H9 (cell line): ENCODE results near the gene ZNF292. TPM values are rescaled to one million over a fixed set of nuclear protein-coding genes. Genes with fewer than 3 reads are reported as not detected.

Experiments
- DNase-seq: peaks from one replicate; pipeline ENCODE4 v3.0.0-alpha.2; 2017
- H2AFZ ChIP-seq: one replicate; pipeline ENCODE4 v1.6.1; 2013; ENCODE audit warnings: mild to moderate bottlenecking, low read length, control low read depth, moderate library complexity
- H2AK5ac ChIP-seq: 2 replicates; pipeline ENCODE4 v1.6.1; 2013; ENCODE audit warnings: low read length, control low read depth, mixed read lengths; ENCODE audit not compliant: insufficient read length
- H2BK120ac ChIP-seq: one replicate; pipeline ENCODE4 v1.6.1; 2013; ENCODE audit warnings: low read depth, mild to moderate bottlenecking, low read length, control low read depth, inconsistent platforms; ENCODE audit not compliant: poor library complexity, severe bottlenecking
- H2BK12ac ChIP-seq: 2 replicates; pipeline ENCODE4 v1.6.1; 2013; ENCODE audit warnings: low read length, control low read depth, mixed read lengths, low read depth; ENCODE audit not compliant: insufficient read length
- H2BK15ac ChIP-seq: 2 replicates; pipeline ENCODE4 v1.6.1; 2013; ENCODE audit warnings: low read depth, low read length, control low read depth
- H2BK20ac ChIP-seq: one replicate; pipeline ENCODE4 v1.6.1; 2013; ENCODE audit warnings: low read depth, mild to moderate bottlenecking, low read length, control low read depth, inconsistent platforms; ENCODE audit not compliant: poor library complexity, severe bottlenecking
- H2BK5ac ChIP-seq: 2 replicates; pipeline ENCODE4 v1.6.1; 2013; ENCODE audit warnings: low read length, control low read depth, mixed read lengths; ENCODE audit not compliant: insufficient read length
- H3K14ac ChIP-seq: 2 replicates; pipeline ENCODE4 v1.6.1; 2013; ENCODE audit warnings: low read length, control low read depth; ENCODE audit not compliant: insufficient read depth
- H3K18ac ChIP-seq: 2 replicates; pipeline ENCODE4 v1.6.1; 2013; ENCODE audit warnings: low read depth, mild to moderate bottlenecking, mixed read lengths, low read length, control low read depth; ENCODE audit not compliant: insufficient read length
- H3K23ac ChIP-seq: 2 replicates; pipeline ENCODE4 v1.6.1; 2013; ENCODE audit warnings: low read length, control low read depth, mixed read lengths, low read depth; ENCODE audit not compliant: insufficient read length
- H3K23me2 ChIP-seq: 2 replicates; pipeline ENCODE4 v1.6.1; 2013; ENCODE audit warnings: low read depth, mild to moderate bottlenecking, mixed read lengths, low read length, control low read depth; ENCODE audit not compliant: insufficient read length, poor library complexity, severe bottlenecking
- H3K27ac ChIP-seq: 2 replicates; pipeline ENCODE4 v1.5.1; 2013; ENCODE audit warnings: low read length, control low read depth, mixed read lengths, low read depth; ENCODE audit not compliant: insufficient read length
- H3K27me3 ChIP-seq: 2 replicates; pipeline ENCODE4 v1.6.1; 2013; ENCODE audit warnings: low read length, control low read depth, inconsistent platforms; ENCODE audit not compliant: insufficient read depth
- H3K4ac ChIP-seq: 2 replicates; pipeline ENCODE4 v1.6.1; 2013; ENCODE audit warnings: low read depth, mild to moderate bottlenecking, control low read depth, inconsistent platforms, low read length, moderate library complexity
- H3K4me1 ChIP-seq: 2 replicates; pipeline ENCODE4 v1.6.1; 2013; ENCODE audit warnings: low read length, control low read depth, inconsistent platforms; ENCODE audit not compliant: insufficient read depth
- H3K4me2 ChIP-seq: 2 replicates; pipeline ENCODE4 v1.6.1; 2013; ENCODE audit warnings: low read length, control low read depth, mixed read lengths; ENCODE audit not compliant: insufficient read length, insufficient read depth
- H3K56ac ChIP-seq: 2 replicates; pipeline ENCODE4 v1.6.1; 2013; ENCODE audit warnings: low read depth, mild to moderate bottlenecking, mixed read lengths, low read length, control low read depth; ENCODE audit not compliant: insufficient read length
- H3K79me1 ChIP-seq: 2 replicates; pipeline ENCODE4 v1.6.1; 2013; ENCODE audit warnings: low read depth, mild to moderate bottlenecking, moderate library complexity, low read length, control low read depth, inconsistent platforms; ENCODE audit not compliant: insufficient read depth, poor library complexity, severe bottlenecking
- H3K79me2 ChIP-seq: 2 replicates; pipeline ENCODE4 v1.6.1; 2013; ENCODE audit warnings: low read length, control low read depth, inconsistent platforms; ENCODE audit not compliant: insufficient read depth
- H3K9ac ChIP-seq: 2 replicates; pipeline ENCODE4 v1.6.1; 2013; ENCODE audit warnings: low read length, control low read depth, mixed read lengths; ENCODE audit not compliant: insufficient read length; ENCODE audit errors: extremely low read depth
- H3K9me3 ChIP-seq: one replicate; pipeline ENCODE4 v1.6.1; 2013; ENCODE audit warnings: low read depth, low read length, inconsistent platforms; ENCODE audit not compliant: control insufficient read depth
- H3T11ph ChIP-seq: one replicate; pipeline ENCODE4 v1.6.1; 2013; ENCODE audit warnings: mild to moderate bottlenecking, low read length, control low read depth, inconsistent platforms
- H4K20me1 ChIP-seq: one replicate; pipeline ENCODE4 v1.6.1; 2013; ENCODE audit not compliant: control insufficient read depth, insufficient read length, insufficient read depth
- H4K5ac ChIP-seq: 2 replicates; pipeline ENCODE4 v1.6.1; 2013; ENCODE audit warnings: low read depth, mild to moderate bottlenecking, mixed read lengths, low read length, control low read depth; ENCODE audit not compliant: insufficient read length
- H4K8ac ChIP-seq: replicated peaks from 2 replicates; pipeline ENCODE4 v1.6.1; 2013; ENCODE audit warnings: low read length, control low read depth, mixed read lengths, low read depth; ENCODE audit not compliant: insufficient read length
- H4K91ac ChIP-seq: 2 replicates; pipeline ENCODE4 v1.6.1; 2013; ENCODE audit warnings: low read depth, mild to moderate bottlenecking, moderate library complexity, mixed read lengths, low read length, control low read depth; ENCODE audit not compliant: insufficient read length
- H3K27ac Mint-ChIP-seq, 3 experiments: 2 replicates in 2 of 3; 3 replicates in 1 of 3; pipeline ENCODE4 v1.8.0; 2020 to 2021; ENCODE audit warnings: mixed read lengths in 3 of 3, mild to moderate bottlenecking in 1 of 3, moderate library complexity in 1 of 3
- H3K27me3 Mint-ChIP-seq: 2 replicates; pipeline ENCODE4 v1.8.0; 2021; ENCODE audit warnings: low read depth, mild to moderate bottlenecking, moderate library complexity, mixed read lengths
- H3K36me3 Mint-ChIP-seq, 3 experiments: 2 replicates in 2 of 3; 3 replicates in 1 of 3; pipeline ENCODE4 v1.8.0; 2020 to 2021; ENCODE audit warnings: low read depth in 3 of 3, mixed read lengths in 3 of 3; ENCODE audit not compliant: insufficient read depth in 1 of 3
- H3K4me1 Mint-ChIP-seq, 2 experiments: 2 replicates each; pipeline ENCODE4 v1.8.0; 2020; ENCODE audit warnings: mixed read lengths in 2 of 2
- H3K4me3 Mint-ChIP-seq, 2 experiments: 2 replicates in 1 of 2; 3 replicates in 1 of 2; pipeline ENCODE4 v1.8.0; 2020 to 2021; ENCODE audit warnings: mild to moderate bottlenecking in 2 of 2, mixed read lengths in 2 of 2, moderate library complexity in 1 of 2
- H3K9me3 Mint-ChIP-seq, 2 experiments: 2 replicates in 1 of 2; 3 replicates in 1 of 2; pipeline ENCODE4 v1.8.0; 2020; ENCODE audit warnings: mild to moderate bottlenecking in 2 of 2, mixed read lengths in 2 of 2, moderate library complexity in 1 of 2
- CTCF ChIP-seq: fragments of 200-600 bp; sonication (generic); conservative IDR thresholded peaks from 3 replicates; pipeline ENCODE4 v1.8.0; 2021; ENCODE audit warnings: antibody characterized with exemption, mild to moderate bottlenecking
- WGBS: extraction: QIAGEN DNeasy Blood & Tissue Kit; methylation state at CpG from one replicate; pipeline ENCODE4 v1.1.7; 2013; ENCODE audit warnings: missing lambda C conversion rate, low lambda C conversion rate, mixed read lengths; ENCODE audit not compliant: insufficient read length; ENCODE audit errors: extremely low coverage; 5-methylcytosine and 5-hydroxymethylcytosine counted together
- total RNA-seq: library from RNA; stranded (reverse); gene quantifications from 2 replicates; pipeline ENCODE4 v1.2.1, GENCODE V29; 2021

ZNF292 gene
- total RNA-seq, 1 experiment from 2014 or later: 38.7 TPM

- Histone ChIP-seq H2AK5ac (no peak overlapping the region), H4K5ac (no peak overlapping the region), H3K4ac (no peak overlapping the region), H3K4me2 (no peak overlapping the region), H3K4me1 (peaks cover 4% of the 10 kb centered on the region; the same call in 1 of the 2 replicates), H4K91ac (no peak overlapping the region), H2BK5ac (no peak overlapping the region), H3K27me3 (no peaks in the 10 kb centered on the region), H2BK12ac (no peak overlapping the region), H3K23me2 (no peaks in the 10 kb centered on the region), H2AFZ (no peak overlapping the region), H3K18ac (no peak overlapping the region), H3K79me1 (no peaks in the 10 kb centered on the region), H2BK120ac (no peak overlapping the region), H3K27ac (no peak overlapping the region), H4K8ac (no peak overlapping the region), H3K9me3 (no peaks in the 10 kb centered on the region), H3K14ac (no peak overlapping the region), H3K56ac (no peak overlapping the region), H2BK20ac (no peak overlapping the region), H4K20me1 (no peaks in the 10 kb centered on the region), H2BK15ac (no peak overlapping the region), H3T11ph (no peak overlapping the region), H3K9ac (no peak overlapping the region), H3K79me2 (peaks cover 59% of the 10 kb centered on the region; the same call in 1 of the 2 replicates), H3K23ac (no peak overlapping the region)
- Mint-ChIP-seq H3K4me1 (peaks cover 69 to 86% of the 10 kb centered on the region in 2 experiments), H3K27me3 (no peaks in the 10 kb centered on the region), H3K36me3 (no peaks in the 10 kb centered on the region), H3K27ac (peak overlapping the region in 2 of 3 experiments; percentile 74 to 87; a peak in 4 of 7 replicates), H3K4me3 (no peak overlapping the region), H3K9me3 (no peaks in the 10 kb centered on the region)
- TF ChIP-seq CTCF: no peak
- WGBS: no CpG with 5 or more reads among the region's 2 CpGs
- no peak for DNase-seq
Measured at GRCh38 chr6:87165185-87165584, 9.8 kb downstream of the ZNF292 start.
